Right lobe of liver (tissue), 6 donors: Measurements from ENCODE around the gene NSDHL. TPM values are rescaled to one million over a fixed set of nuclear protein-coding genes. Genes with fewer than 3 reads are reported as not detected.

Experiments
- ATAC-seq, 4 donors: fragments of 200-7000 bp; cut with Tn5 transposase; one replicate each; pipeline ENCODE4 v1.9.1; 2020; ENCODE audit warnings: mild to moderate bottlenecking in 4 of 4, moderate library complexity in 4 of 4
- DNase-seq, 3 donors: peaks; one replicate each; pipeline ENCODE4 v3.0.0-alpha.2; 2020
- H3K27ac ChIP-seq, 3 donors: fragments of 200-600 bp; one replicate each; pipeline ENCODE4 v1.8.0; 2022
- H3K27me3 ChIP-seq, 2 donors: fragments of 200-600 bp; one replicate each; pipeline ENCODE4 v1.8.0; 2022
- H3K36me3 ChIP-seq, 4 donors: fragments of 200-600 bp; sonication (generic) in 1 of 4; one replicate each; pipeline versions ENCODE4 v1.5.1 to v1.8.0; 2017 to 2022; ENCODE audit warnings: control low read depth in 1 of 4
- H3K4me1 ChIP-seq, 4 donors: fragments of 200-600 bp; sonication (generic) in 1 of 4; one replicate each; pipeline versions ENCODE4 v1.5.1 to v1.8.0; 2017 to 2022; ENCODE audit warnings: control low read depth in 1 of 4
- H3K4me3 ChIP-seq, 3 donors: fragments of 200-600 bp; one replicate each; pipeline ENCODE4 v1.8.0; 2022
- H3K9me3 ChIP-seq, 4 donors: fragments of 200-600 bp; sonication (generic) in 1 of 4; one replicate each; pipeline versions ENCODE4 v1.5.1 to v1.8.0; 2017 to 2022; ENCODE audit warnings: control low read depth in 1 of 4
- POLR2A ChIP-seq: fragments of 450-650 bp; IDR thresholded peaks from one replicate; pipeline ENCODE4 v1.6.1; 2017; ENCODE audit warnings: antibody characterized with exemption, mild to moderate bottlenecking
- WGBS: methylation state at CpG from one replicate; pipeline ENCODE4 v1.1.6; 2018; ENCODE audit warnings: low coverage, low lambda C conversion rate; ENCODE audit not compliant: insufficient coverage; ENCODE audit errors: missing lambda C conversion rate; 5-methylcytosine and 5-hydroxymethylcytosine counted together
- intact Hi-C, 2 donors: fragments of 100-400 bp; cut with DNase I; formaldehyde crosslinking; loops; one replicate each; pipeline versions ENCODE4 v1.11.2 to v1.14.1; 2022
- total RNA-seq, 6 experiments: library from RNA; depleted of rRNA in 2 of 6; stranded (reverse); fragments of >200 nt in 2 of 6; fragmentation: NEBNext Ultra II Directional in 3 of 6; extraction: Animal tissue kit (Norgen Biotek cat#: 25700) in 3 of 6; gene quantifications; one replicate each; pipeline versions ENCODE4 v1.1.0 to v1.2.4, GENCODE V29; 2016 to 2023
- TF ChIP-seq, protein P1 (sequence below), 4 donors: fragments of 200-600 bp in 3 of 4; fragments of 450-650 bp in 1 of 4; IDR thresholded peaks; one replicate each; pipeline versions ENCODE4 v1.5.1 to v1.8.0; 2016 to 2022; ENCODE audit warnings: antibody characterized with exemption in 4 of 4, mild to moderate bottlenecking in 2 of 4
- donor health status: DM: no; HTN: yes; CAD: no.
- donor health status: DM: no; HTN: no; CAD: no.
- donor health status: DM: no; HTN: no; CAD: no.
- donor health status: DM: no; HTN: yes; CAD: no.
- donor health status: DM: no; HTN: yes; CAD: no.

NSDHL gene
- total RNA-seq, 6 experiments from 2014 or later = 16.1 to 38.2 (median 20.9) TPM

DNA sequence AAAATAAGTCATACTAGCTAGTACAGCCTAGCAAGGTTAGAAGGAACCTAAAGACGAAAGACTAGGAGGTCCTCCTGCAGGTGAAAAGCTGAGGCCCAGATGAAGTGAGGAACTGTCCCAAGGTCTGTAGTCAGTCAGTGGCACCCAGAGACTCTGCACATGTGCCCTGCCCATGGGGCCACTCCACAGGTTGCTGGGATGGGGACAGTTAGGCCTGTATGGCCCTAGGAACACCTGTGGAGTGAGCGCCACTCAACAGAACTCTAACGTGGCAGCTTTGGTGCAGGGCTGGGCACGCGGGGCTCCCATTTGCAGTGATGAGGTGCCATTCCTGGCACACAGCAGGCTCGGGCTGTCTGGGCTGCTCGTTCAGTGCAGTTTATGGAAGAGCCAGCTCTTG lies 81.8 kb downstream of the NSDHL start:
- intact Hi-C loops = no loop called here
- TF ChIP-seq, protein P1, sequence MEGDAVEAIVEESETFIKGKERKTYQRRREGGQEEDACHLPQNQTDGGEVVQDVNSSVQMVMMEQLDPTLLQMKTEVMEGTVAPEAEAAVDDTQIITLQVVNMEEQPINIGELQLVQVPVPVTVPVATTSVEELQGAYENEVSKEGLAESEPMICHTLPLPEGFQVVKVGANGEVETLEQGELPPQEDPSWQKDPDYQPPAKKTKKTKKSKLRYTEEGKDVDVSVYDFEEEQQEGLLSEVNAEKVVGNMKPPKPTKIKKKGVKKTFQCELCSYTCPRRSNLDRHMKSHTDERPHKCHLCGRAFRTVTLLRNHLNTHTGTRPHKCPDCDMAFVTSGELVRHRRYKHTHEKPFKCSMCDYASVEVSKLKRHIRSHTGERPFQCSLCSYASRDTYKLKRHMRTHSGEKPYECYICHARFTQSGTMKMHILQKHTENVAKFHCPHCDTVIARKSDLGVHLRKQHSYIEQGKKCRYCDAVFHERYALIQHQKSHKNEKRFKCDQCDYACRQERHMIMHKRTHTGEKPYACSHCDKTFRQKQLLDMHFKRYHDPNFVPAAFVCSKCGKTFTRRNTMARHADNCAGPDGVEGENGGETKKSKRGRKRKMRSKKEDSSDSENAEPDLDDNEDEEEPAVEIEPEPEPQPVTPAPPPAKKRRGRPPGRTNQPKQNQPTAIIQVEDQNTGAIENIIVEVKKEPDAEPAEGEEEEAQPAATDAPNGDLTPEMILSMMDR (IDR thresholded peaks at IDR 0.05) = no peak
- no peak for TF ChIP-seq POLR2A
- H3K9me3 ChIP-seq = no peaks in the 10 kb centered on the region
- ATAC-seq (no peak), DNase-seq (no peak)
- H3K36me3 ChIP-seq = no peaks in the 10 kb centered on the region
- no peak overlapping the region for H3K4me3 ChIP-seq
- no peak overlapping the region for H3K27ac ChIP-seq
- 80% methylated on average over 1 of the region's 7 CpGs for WGBS
- H3K27me3 ChIP-seq = no peaks in the 10 kb centered on the region
- H3K4me1 ChIP-seq = no peaks in the 10 kb centered on the region

DNA sequence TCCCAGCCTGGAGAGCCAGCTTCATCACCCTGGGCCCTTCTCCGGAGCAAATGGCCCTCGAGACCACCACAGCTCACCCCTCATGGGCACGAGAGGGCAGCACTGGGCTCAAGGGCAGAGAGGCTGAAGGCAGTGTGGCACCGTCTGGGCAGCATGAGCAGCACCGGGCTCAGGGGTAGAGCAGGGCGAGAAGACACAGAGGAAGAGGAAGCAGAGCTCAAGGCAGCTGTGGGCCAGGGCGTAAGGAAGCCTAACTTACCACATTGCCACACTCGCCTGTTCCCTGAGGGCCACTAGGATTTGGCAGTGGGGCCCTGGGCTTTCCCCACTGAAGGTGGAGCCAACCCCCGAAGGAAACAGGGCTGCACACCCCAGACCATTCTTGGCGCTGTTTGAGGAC lies 82.5 kb downstream of the NSDHL start:
- no peak overlapping the region for H3K4me3 ChIP-seq
- H3K4me1 ChIP-seq = no peaks in the 10 kb centered on the region
- intact Hi-C loops = no loop called here
- H3K27me3 ChIP-seq = no peaks in the 10 kb centered on the region
- no peak overlapping the region for H3K27ac ChIP-seq
- WGBS = no CpG with 5 or more reads among the region's 10 CpGs
- no peaks in the 10 kb centered on the region for H3K36me3 ChIP-seq
- DNase-seq = no peak
- no peak for ATAC-seq
- TF ChIP-seq, protein P1 (IDR thresholded peaks at IDR 0.05) = no peak
- no peak for TF ChIP-seq POLR2A
- H3K9me3 ChIP-seq = no peaks in the 10 kb centered on the region

DNA sequence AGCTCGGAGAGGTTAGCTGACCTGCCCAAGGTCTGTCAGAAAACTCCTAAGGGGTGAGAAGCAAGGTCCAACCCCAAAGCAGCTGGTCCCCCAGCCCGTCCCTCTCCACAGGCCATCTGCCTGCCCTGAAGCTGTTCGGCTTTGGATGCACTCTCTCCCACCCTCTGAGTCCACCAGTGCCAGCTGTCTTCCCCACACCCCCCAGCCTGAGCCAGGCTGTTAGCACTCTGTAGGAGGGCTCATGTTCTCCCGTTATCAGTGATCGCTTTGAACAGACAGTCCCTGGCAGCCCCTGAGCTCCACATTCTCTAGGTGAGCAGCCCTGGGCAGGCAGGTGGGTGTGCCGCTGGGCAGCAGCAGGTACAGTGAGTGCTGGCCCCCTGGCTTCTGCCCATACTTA lies 83.0 kb downstream of the NSDHL start:
- Histone ChIP-seq H3K4me3 (no peak overlapping the region), H3K4me1 (no peaks in the 10 kb centered on the region), H3K9me3 (no peaks in the 10 kb centered on the region), H3K27ac (no peak overlapping the region), H3K27me3 (no peaks in the 10 kb centered on the region), H3K36me3 (no peaks in the 10 kb centered on the region)
- TF ChIP-seq, protein P1 (IDR thresholded peaks at IDR 0.05) = no peak
- TF ChIP-seq POLR2A = no peak
- DNase-seq (no peak), ATAC-seq (no peak)
- WGBS = 70% methylated on average over 2 of the region's 6 CpGs
- intact Hi-C loops = no loop called here

DNA sequence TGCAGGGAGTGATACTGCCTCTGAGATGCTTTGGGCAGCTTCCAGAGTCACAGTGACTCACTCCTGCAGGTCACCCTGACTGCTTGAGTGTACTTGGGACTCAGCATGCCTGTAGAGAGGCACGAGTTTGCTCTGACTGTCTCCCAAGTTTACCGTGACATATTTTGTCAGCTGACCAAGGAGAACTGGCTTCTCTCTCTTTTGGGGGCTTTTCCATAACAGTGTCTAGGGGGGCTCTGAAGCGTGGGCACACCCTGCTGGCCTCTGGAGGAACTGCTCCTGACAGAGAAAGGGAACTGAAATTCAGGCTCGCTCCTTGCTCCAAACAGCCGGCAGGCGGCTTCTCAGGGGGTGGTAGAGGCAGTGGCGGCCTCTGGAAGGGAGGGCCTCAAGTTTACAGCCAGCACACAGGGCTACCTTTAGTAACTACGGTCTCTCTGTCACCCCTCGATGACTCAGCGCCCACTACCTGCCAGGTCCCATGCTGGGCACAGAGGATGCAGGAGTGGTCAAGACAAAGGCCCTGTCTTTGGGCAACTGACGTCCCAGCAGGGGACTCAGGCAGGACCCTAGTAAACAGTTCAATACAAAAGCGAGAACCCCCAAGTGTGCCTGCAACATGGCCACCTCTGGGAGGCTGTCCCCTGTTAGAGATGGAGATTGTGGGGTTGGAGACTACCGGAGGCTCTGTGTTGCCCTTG lies 84.8 kb downstream of the NSDHL start:
- Histone ChIP-seq H3K4me1 (no peaks in the 10 kb centered on the region), H3K9me3 (no peaks in the 10 kb centered on the region), H3K36me3 (no peaks in the 10 kb centered on the region), H3K27ac (no peak overlapping the region), H3K4me3 (no peak overlapping the region), H3K27me3 (no peaks in the 10 kb centered on the region)
- peak in 3 of 4 donors; percentile 4 to 45 (median 37) for ATAC-seq
- intact Hi-C loops = no loop called here
- WGBS = 39% methylated on average over 7 of the region's 13 CpGs
- TF ChIP-seq, protein P1 (IDR thresholded peaks at IDR 0.05) = peak; percentile 29 to 47 (median 34)
- no peak for TF ChIP-seq POLR2A
- no peak for DNase-seq
